Endodermal cell (in vitro differentiated cells): ENCODE data around the gene GNAI2. TPM values are rescaled to one million over a fixed set of nuclear protein-coding genes. Genes with fewer than 3 reads are reported as not detected.

Source experiments
- DNase-seq: peaks from one replicate; pipeline ENCODE4 v3.0.0-alpha.2; 2017
- H3K27ac ChIP-seq: 2 replicates; pipeline ENCODE4 v1.5.1; 2013; ENCODE audit warnings: mild to moderate bottlenecking, low read depth, low read length, moderate library complexity
- H3K27me3 ChIP-seq: 2 replicates; pipeline ENCODE4 v1.6.1; 2013; ENCODE audit warnings: mild to moderate bottlenecking, low read length, moderate library complexity; ENCODE audit not compliant: insufficient read depth, control insufficient read depth, poor library complexity, severe bottlenecking
- H3K36me3 ChIP-seq: 2 replicates; pipeline ENCODE4 v1.7.0; 2013; ENCODE audit warnings: mild to moderate bottlenecking, low read length, moderate library complexity; ENCODE audit not compliant: control insufficient read depth, insufficient read depth
- H3K4me1 ChIP-seq: one replicate; pipeline ENCODE4 v1.7.0; 2013; ENCODE audit warnings: low read length; ENCODE audit not compliant: control insufficient read depth, insufficient read depth
- H3K4me3 ChIP-seq: 2 replicates; pipeline ENCODE4 v1.5.1; 2013; ENCODE audit warnings: mild to moderate bottlenecking, low read length, moderate library complexity
- H3K9ac ChIP-seq: 2 replicates; pipeline ENCODE4 v1.6.1; 2013; ENCODE audit warnings: mild to moderate bottlenecking, low read length, moderate library complexity; ENCODE audit not compliant: poor library complexity, severe bottlenecking; ENCODE audit errors: extremely low read depth
- H3K9me3 ChIP-seq: 2 replicates; pipeline ENCODE4 v1.6.1; 2013; ENCODE audit warnings: mild to moderate bottlenecking, low read length, moderate library complexity; ENCODE audit not compliant: control insufficient read depth
- H3K27ac Mint-ChIP-seq: 2 replicates; pipeline ENCODE4 v1.8.0; 2020; ENCODE audit warnings: mixed read lengths
- H3K27me3 Mint-ChIP-seq: 2 replicates; pipeline ENCODE4 v1.8.0; 2021; ENCODE audit warnings: mild to moderate bottlenecking, mixed read lengths; ENCODE audit not compliant: insufficient read depth
- H3K36me3 Mint-ChIP-seq: 2 replicates; pipeline ENCODE4 v1.8.0; 2020; ENCODE audit warnings: low read depth, mixed read lengths
- H3K4me1 Mint-ChIP-seq: 2 replicates; pipeline ENCODE4 v1.8.0; 2020; ENCODE audit warnings: mixed read lengths
- H3K4me3 Mint-ChIP-seq: 2 replicates; pipeline ENCODE4 v1.8.0; 2020; ENCODE audit warnings: mild to moderate bottlenecking, moderate library complexity, mixed read lengths
- H3K9me3 Mint-ChIP-seq: 2 replicates; pipeline ENCODE4 v1.8.0; 2020; ENCODE audit warnings: mild to moderate bottlenecking, mixed read lengths
- CTCF ChIP-seq: fragments of 200-600 bp; sonication (generic); conservative IDR thresholded peaks from 2 replicates; pipeline ENCODE4 v1.5.0; 2021; ENCODE audit warnings: antibody characterized with exemption, mild to moderate bottlenecking
- WGBS, 2 experiments: methylation state at CpG; one replicate each; pipeline versions ENCODE4 v1.1.5 to v1.1.7; 2013; ENCODE audit warnings: missing lambda C conversion rate in 2 of 2, mixed read lengths in 1 of 2; ENCODE audit not compliant: insufficient coverage in 1 of 2, insufficient read length in 1 of 2; 5-methylcytosine and 5-hydroxymethylcytosine counted together
- total RNA-seq, 2 donors: library from RNA; stranded (reverse); fragmentation: NEBNext Ultra II Directional in 1 of 2; extraction: Animal tissue kit (Norgen Biotek cat#: 25700) in 1 of 2; gene quantifications; 2 replicates in 1 of 2; 3 replicates in 1 of 2; pipeline ENCODE4 v1.2.1, GENCODE V29; 2021

GNAI2 gene
- total RNA-seq, 2 donors from 2014 or later = 243 to 278 TPM

GRCh38 chr3:50273689-50274065 lies 37.7 kb downstream of the GNAI2 start:
- WGBS, 2 experiments = 75 to 82% methylated on average over 17 to 30 of the region's 31 CpGs
- Mint-ChIP-seq H3K27me3 (peaks cover 65% of the 10 kb centered on the region), H3K27ac (no peak overlapping the region), H3K4me3 (no peak overlapping the region), H3K9me3 (peaks cover 7% of the 10 kb centered on the region), H3K36me3 (no peaks in the 10 kb centered on the region), H3K4me1 (peaks cover 15% of the 10 kb centered on the region)
- Histone ChIP-seq H3K36me3 (no peaks in the 10 kb centered on the region), H3K9ac (no peak overlapping the region), H3K4me1 (peaks cover 3% of the 10 kb centered on the region), H3K27ac (no peak overlapping the region), H3K27me3 (peaks cover 39% of the 10 kb centered on the region), H3K4me3 (no peak overlapping the region), H3K9me3 (no peaks in the 10 kb centered on the region)
- no peak for DNase-seq
- no peak for TF ChIP-seq CTCF

GRCh38 chr3:50274371-50275104 lies 38.5 kb downstream of the GNAI2 start:
- peak overlapping the region; percentile 53 for H3K4me3 ChIP-seq
- peak overlapping the region; percentile 9 for H3K4me3 Mint-ChIP-seq
- peak; percentile 94 for TF ChIP-seq CTCF
- H3K27me3 Mint-ChIP-seq = peaks cover 71% of the 10 kb centered on the region
- peaks cover 7% of the 10 kb centered on the region for H3K9me3 Mint-ChIP-seq
- no peaks in the 10 kb centered on the region for H3K9me3 ChIP-seq
- 12 to 19% methylated on average over 14 to 26 of the region's 26 CpGs for WGBS, 2 experiments
- H3K27ac ChIP-seq = no peak overlapping the region
- H3K27me3 ChIP-seq = peaks cover 39% of the 10 kb centered on the region
- H3K4me1 ChIP-seq = no peaks in the 10 kb centered on the region
- H3K4me1 Mint-ChIP-seq = peaks cover 13% of the 10 kb centered on the region
- no peaks in the 10 kb centered on the region for H3K36me3 Mint-ChIP-seq
- peak; percentile 96 for DNase-seq
- no peak overlapping the region for H3K9ac ChIP-seq
- H3K36me3 ChIP-seq = no peaks in the 10 kb centered on the region
- H3K27ac Mint-ChIP-seq = no peak overlapping the region

- peaks cover 71% of the 10 kb centered on the region for H3K27me3 Mint-ChIP-seq
- DNase-seq = peak; percentile 79
- no peaks in the 10 kb centered on the region for H3K36me3 Mint-ChIP-seq
- peak overlapping the region; percentile 53 for H3K4me3 ChIP-seq
- H3K9me3 ChIP-seq = no peaks in the 10 kb centered on the region
- peaks cover 7% of the 10 kb centered on the region for H3K9me3 Mint-ChIP-seq
- no peak overlapping the region for H3K9ac ChIP-seq
- TF ChIP-seq CTCF = no peak
- H3K4me1 ChIP-seq = no peaks in the 10 kb centered on the region
- H3K4me1 Mint-ChIP-seq = peaks cover 13% of the 10 kb centered on the region
- peaks cover 39% of the 10 kb centered on the region for H3K27me3 ChIP-seq
- 17 to 29% methylated on average over 36 to 65 of the region's 65 CpGs for WGBS, 2 experiments
- H3K4me3 Mint-ChIP-seq = peak overlapping the region; percentile 44
- H3K27ac Mint-ChIP-seq = no peak overlapping the region
- no peak overlapping the region for H3K27ac ChIP-seq
- no peaks in the 10 kb centered on the region for H3K36me3 ChIP-seq
These were observed 39.4 kb downstream of the GNAI2 start for GRCh38 chr3:50275141-50275995.
